ENCODE data around the gene GALNT10.

Gene GALNT10

GRCh38 chr5:154446195-154447088 lies 255.9 kb downstream of the GALNT10 start:
- DNase-seq (ENCODE audit: low spot score) = peak; percentile 70
- ChIA-PET POLR2A (ENCODE audit: low non-redundant PET) (no interaction called here), CTCF (interaction anchor here (0.6 kb wide), 1 partner anchor 107 kb away, joined by 4 read pairs; no protein-coding TSS in a partner anchor)
- no peak for TF ChIP-seq CTCF (conservative IDR thresholded peaks at IDR 0.05; ENCODE audit: low read depth)
- peak overlapping the region; percentile 83 for H3K27ac ChIP-seq

GRCh38 chr5:154447089-154447725 lies 256.7 kb downstream of the GALNT10 start:
- peak overlapping the region; percentile 83 for H3K27ac ChIP-seq
- TF ChIP-seq CTCF (conservative IDR thresholded peaks at IDR 0.05; ENCODE audit: low read depth) = no peak
- POLR2A ChIA-PET (ENCODE audit: low non-redundant PET) = no interaction called here
- CTCF ChIA-PET = interaction anchor here (0.6 kb wide), 1 partner anchor 108 kb away, joined by 4 read pairs; no protein-coding TSS in a partner anchor
- no peak for DNase-seq (ENCODE audit: low spot score)

- no peak overlapping the region for H3K27ac ChIP-seq
- DNase-seq (ENCODE audit: low spot score) = no peak
- POLR2A ChIA-PET (ENCODE audit: low non-redundant PET) = no interaction called here
- TF ChIP-seq CTCF (conservative IDR thresholded peaks at IDR 0.05; ENCODE audit: low read depth) = no peak
- CTCF ChIA-PET = interaction anchor here (1.3 kb wide), 2 partner anchors 17 to 28 kb away, joined by 3 to 5 read pairs; no protein-coding TSS in a partner anchor
These were observed 259.3 kb downstream of the GALNT10 start for GRCh38 chr5:154449786-154450185.

GRCh38 chr5:154451957-154452356 lies 261.4 kb downstream of the GALNT10 start:
- TF ChIP-seq CTCF (conservative IDR thresholded peaks at IDR 0.05; ENCODE audit: low read depth) = no peak
- DNase-seq (ENCODE audit: low spot score) = no peak
- ChIA-PET POLR2A (ENCODE audit: low non-redundant PET) (no interaction called here), CTCF (interaction anchor here (0.8 kb wide), 1 partner anchor 16 kb away, joined by 4 read pairs; no protein-coding TSS in a partner anchor)
- no peak overlapping the region for H3K27ac ChIP-seq

GRCh38 chr5:154455585-154455984 lies 265.1 kb downstream of the GALNT10 start:
- no peak for TF ChIP-seq CTCF (conservative IDR thresholded peaks at IDR 0.05; ENCODE audit: low read depth)
- POLR2A ChIA-PET (ENCODE audit: low non-redundant PET) = no interaction called here
- CTCF ChIA-PET = no interaction called here
- H3K27ac ChIP-seq = no peak overlapping the region
- DNase-seq (ENCODE audit: low spot score) = no peak

GRCh38 chr5:154456540-154456939 lies 266.0 kb downstream of the GALNT10 start:
- ChIA-PET POLR2A (ENCODE audit: low non-redundant PET) (no interaction called here), CTCF (interaction anchor here (0.6 to 1.4 kb wide), 3 partner anchors 64 to 681 kb away, joined by 3 to 4 read pairs (median 3); no protein-coding TSS in a partner anchor)
- no peak for TF ChIP-seq CTCF (conservative IDR thresholded peaks at IDR 0.05; ENCODE audit: low read depth)
- no peak overlapping the region for H3K27ac ChIP-seq
- DNase-seq (ENCODE audit: low spot score) = no peak

Data from RWPE1 (cell line).